OCI-LY3 (cell line): ENCODE results near the gene SGPL1.

Experiments
- CTCF ChIP-seq: fragments of 200-600, 300-600 bp; sonication (generic); IDR thresholded peaks from 2 replicates; pipeline ENCODE4 v1.5.1; 2014; ENCODE audit warnings: antibody characterized with exemption, low read length, low read depth
- EZH2phosphoT487 ChIP-seq: fragments of 200-600 bp; shearing (Covaris generic); IDR thresholded peaks from 2 replicates; pipeline ENCODE4 v1.6.1; 2018; ENCODE audit warnings: antibody characterized with exemption, mixed run types, low read depth

DNA sequence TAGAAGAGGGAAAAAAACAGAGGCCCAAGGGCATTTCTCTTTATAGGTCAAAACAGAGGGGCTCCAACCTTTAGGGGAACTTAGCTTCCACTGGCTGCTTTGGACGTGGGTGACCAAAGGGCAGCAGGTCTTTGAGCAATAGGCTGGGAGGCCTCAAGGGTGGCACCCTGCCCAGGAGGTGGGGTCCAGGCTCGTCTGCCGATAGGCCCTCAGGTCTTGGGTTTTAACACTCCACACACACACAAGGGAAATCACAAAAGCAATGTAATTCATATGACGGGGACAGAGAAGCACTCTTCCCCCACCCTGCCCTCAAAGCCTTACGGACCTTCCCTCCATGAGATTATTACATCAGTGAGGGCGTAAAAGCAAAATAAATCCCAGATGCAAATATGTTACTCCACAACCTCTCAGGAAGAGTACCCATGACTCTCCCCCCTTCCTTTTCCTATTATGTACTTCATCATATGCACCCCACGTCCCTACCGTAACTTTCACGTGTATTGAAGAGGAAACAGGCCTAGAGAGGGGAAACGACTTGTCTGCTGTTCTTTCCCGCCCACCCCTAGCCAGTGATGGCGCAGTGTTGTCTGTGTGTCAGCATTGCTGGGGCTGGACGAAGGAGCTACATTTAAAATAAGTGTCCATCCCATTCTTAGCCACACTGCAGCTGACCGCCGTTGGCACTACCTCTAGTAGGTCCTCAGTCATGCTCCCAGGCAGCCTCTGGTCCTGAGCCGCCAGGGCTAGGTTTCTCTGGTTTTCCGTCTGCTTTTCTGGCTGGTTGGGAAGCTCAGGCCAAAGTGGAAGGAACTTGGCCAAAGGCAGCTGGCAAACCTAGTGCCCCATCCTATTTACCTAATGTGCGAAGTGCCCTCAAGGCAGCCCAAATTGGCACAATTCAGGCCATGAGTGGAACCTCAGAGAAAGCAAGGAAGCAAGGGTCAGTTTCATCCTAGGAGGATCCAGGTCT, 70.5 kb downstream of the SGPL1 start:
- TF ChIP-seq CTCF, result no peak
- TF ChIP-seq EZH2phosphoT487, result no peak
